ENCODE results near the gene HDAC4.

GRCh38 chr2:239305771-239306170 is 95.0 kb downstream of the HDAC4 start:
- TF ChIP-seq, protein P1, sequence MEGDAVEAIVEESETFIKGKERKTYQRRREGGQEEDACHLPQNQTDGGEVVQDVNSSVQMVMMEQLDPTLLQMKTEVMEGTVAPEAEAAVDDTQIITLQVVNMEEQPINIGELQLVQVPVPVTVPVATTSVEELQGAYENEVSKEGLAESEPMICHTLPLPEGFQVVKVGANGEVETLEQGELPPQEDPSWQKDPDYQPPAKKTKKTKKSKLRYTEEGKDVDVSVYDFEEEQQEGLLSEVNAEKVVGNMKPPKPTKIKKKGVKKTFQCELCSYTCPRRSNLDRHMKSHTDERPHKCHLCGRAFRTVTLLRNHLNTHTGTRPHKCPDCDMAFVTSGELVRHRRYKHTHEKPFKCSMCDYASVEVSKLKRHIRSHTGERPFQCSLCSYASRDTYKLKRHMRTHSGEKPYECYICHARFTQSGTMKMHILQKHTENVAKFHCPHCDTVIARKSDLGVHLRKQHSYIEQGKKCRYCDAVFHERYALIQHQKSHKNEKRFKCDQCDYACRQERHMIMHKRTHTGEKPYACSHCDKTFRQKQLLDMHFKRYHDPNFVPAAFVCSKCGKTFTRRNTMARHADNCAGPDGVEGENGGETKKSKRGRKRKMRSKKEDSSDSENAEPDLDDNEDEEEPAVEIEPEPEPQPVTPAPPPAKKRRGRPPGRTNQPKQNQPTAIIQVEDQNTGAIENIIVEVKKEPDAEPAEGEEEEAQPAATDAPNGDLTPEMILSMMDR (conservative IDR thresholded peaks at IDR 0.05; ENCODE audit: low read depth in 2 of 2) = no peak
- no peak for TF ChIP-seq EZH2phosphoT487 (IDR thresholded peaks at IDR 0.05; ENCODE audit: unreplicated experiment)
- no peak for TF ChIP-seq POLR2AphosphoS5 (IDR thresholded peaks at IDR 0.05; ENCODE audit: low read depth)
- TF ChIP-seq JUNB (IDR thresholded peaks at IDR 0.05; ENCODE audit: unreplicated experiment) = no peak
- no peak for TF ChIP-seq CREB1 (CRISPR knock-in tag; IDR thresholded peaks at IDR 0.05; ENCODE audit: low read depth)
- TF ChIP-seq REST (IDR thresholded peaks at IDR 0.05; ENCODE audit: unreplicated experiment) = no peak
- no peak for TF ChIP-seq EZH2 (IDR thresholded peaks at IDR 0.05; ENCODE audit: low read depth, unreplicated experiment)
- TF ChIP-seq ZNF114 (CRISPR knock-in tag; IDR thresholded peaks at IDR 0.05) = no peak
- TF ChIP-seq ZNF331 (CRISPR knock-in tag; IDR thresholded peaks at IDR 0.05; ENCODE audit: low read depth) = no peak
- no peak for TF ChIP-seq ETS1 (IDR thresholded peaks at IDR 0.05)
- no peak for TF ChIP-seq NANOG (IDR thresholded peaks at IDR 0.05; ENCODE audit: borderline replicate concordance)

Measured in GM23338 (cell line).